Right ventricle myocardium inferior (tissue), 1 donor: Measurements from ENCODE around the gene RAB40A. TPM values are rescaled to one million over a fixed set of nuclear protein-coding genes. Genes with fewer than 3 reads are reported as not detected.
"Not testable (repeated sequence)": the region's sequence is repeated elsewhere in the genome, so short reads cannot be mapped to it uniquely, and the experiment has no call there.

Experiments
- ATAC-seq: fragments of 200-7000 bp; cut with Tn5 transposase; one replicate; pipeline ENCODE4 v1.9.1; 2020; ENCODE audit warnings: mild to moderate bottlenecking, moderate library complexity
- DNase-seq: peaks from one replicate; pipeline ENCODE4 v3.0.0; 2021; ENCODE audit errors: missing footprints
- intact Hi-C: fragments of 100-400 bp; cut with DNase I; formaldehyde crosslinking; loops from one replicate; pipeline ENCODE4 v1.11.0; 2022
- total RNA-seq: library from RNA; stranded (reverse); fragmentation: NEBNext Ultra II Directional; extraction: Animal tissue kit (Norgen Biotek cat#: 25700); gene quantifications from one replicate; pipeline ENCODE4 v1.2.1, GENCODE V29; 2021
- donor health status: DM: no; HTN: yes; CAD: no; lungs with severe emphysema.

Gene RAB40A
- total RNA-seq, 1 donor from 2014 or later, result not detected

GRCh38 chrX:103531002-103531401 is 11.7 kb upstream of the RAB40A start:
- intact Hi-C loops, result loop anchor here (5.0 to 10.0 kb wide), 3 partner anchors 94 to 291 kb away; partner anchors contain the start of genes PLP1 and TCEAL1
- no peak for ATAC-seq
- DNase-seq, result no peak

GRCh38 chrX:103530545-103530944 is 11.3 kb upstream of the RAB40A start:
- intact Hi-C loops, result loop anchor here (5.0 to 10.0 kb wide), 3 partner anchors 94 to 292 kb away; partner anchors contain the start of genes PLP1 and TCEAL1

GRCh38 chrX:103529550-103529949 is 10.3 kb upstream of the RAB40A start:
- DNase-seq (no peak), ATAC-seq (no peak)
- intact Hi-C loops, result no loop called here

More at GRCh38 chrX:103530545-103530944, 11.3 kb upstream of the RAB40A start:
- DNase-seq (no peak), ATAC-seq (no peak)

DNA sequence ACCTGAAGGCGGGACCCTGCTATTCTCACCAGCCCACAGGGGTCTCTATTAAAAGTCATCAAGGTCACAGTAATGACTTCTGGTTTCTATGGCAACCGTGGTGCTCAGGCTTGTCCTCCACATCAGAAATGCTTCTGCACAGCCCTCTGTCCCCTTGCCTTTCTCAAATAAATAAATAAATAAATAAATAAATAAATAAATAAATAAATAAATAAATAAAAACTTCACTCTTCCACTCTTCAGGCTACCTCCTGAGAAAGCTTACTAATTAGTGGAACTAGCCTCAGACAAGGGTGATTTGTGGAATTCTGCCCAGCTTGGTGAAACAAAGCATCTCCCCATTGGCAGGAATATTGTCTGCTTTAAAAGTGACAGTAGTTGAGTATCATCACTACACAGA is 5.5 kb upstream of the RAB40A start:
- intact Hi-C loops, result no loop called here
- ATAC-seq (no peak), DNase-seq (no peak)

- DNase-seq (no peak), ATAC-seq (no peak)
- intact Hi-C loops, result no loop called here
Measured at GRCh38 chrX:103523605-103524004, 4.3 kb upstream of the RAB40A start.

DNA sequence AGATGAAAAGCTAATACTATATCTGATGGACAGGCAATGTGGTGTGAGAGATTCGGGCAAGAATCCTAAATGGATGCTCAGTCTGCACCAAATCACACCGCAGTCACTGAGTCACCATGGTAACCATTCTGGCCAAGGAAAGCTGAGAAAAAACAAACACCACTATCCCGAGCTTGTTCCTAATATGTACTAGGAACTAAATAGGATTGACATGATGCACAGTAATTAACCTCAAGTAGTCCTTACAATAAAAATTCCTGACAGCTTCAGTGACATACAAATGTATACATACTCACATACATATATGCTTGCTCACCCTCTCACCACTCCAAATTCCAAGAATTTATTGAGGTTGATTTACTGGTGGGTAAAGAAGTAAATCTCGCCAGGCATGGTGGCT is 1.1 kb upstream of the RAB40A start:
- ATAC-seq (no peak), DNase-seq (no peak)
- intact Hi-C loops, result no loop called here

DNA sequence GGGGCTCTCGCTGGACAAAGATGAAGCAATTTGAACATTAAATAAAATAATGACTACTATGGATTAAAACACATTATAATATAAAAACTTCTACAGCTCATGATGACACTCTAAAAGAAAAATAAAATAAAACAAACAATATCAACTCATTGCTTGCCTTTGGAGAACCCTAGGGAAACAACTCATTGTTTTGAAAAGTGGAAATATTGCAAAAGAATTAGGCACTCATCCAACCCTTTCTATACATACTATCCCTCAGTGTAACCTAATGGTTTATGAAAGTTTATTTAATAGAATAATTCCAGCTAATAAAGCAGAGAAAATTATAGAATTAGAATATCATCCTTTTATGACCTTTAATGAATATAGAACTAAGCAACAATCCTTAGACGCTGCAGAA is 718 bp downstream of the RAB40A start:
- no peak for ATAC-seq

GRCh38 chrX:103517246-103517645 is 2.0 kb downstream of the RAB40A start:
- DNase-seq (no peak), ATAC-seq (no peak)
- intact Hi-C loops, result no loop called here

More for the DNA sequence above, 718 bp downstream of the RAB40A start:
- DNase-seq, result no peak
- intact Hi-C loops, result no loop called here

DNA sequence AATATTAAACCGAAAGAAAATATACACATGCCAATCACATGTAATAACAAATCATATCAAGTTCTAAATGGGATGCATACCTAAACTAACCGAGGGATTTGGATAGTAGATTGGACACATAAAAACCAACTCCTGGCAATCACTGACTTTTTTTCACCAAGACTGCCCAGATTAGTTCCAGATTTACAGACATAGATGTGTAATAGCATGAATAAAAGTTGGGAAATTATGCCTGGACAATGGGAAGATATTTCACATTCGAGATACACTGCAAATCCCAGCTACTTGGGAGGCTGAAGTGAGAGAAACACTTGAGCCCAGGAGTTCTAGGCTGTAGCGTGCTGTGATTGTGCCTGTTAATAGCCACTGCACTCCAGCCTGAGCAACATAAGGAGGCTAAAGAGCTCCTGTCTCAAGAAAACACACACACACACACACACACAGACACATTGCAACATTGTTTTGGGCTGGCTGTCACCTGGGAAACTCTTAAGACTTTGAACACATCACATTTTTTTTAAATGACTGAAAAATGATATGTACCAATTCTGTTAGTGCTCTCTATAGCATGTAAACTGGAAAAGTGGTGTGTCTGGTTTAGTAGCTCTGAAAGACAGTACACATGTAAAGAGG is 5.7 kb downstream of the RAB40A start:
- DNase-seq (no peak), ATAC-seq (no peak)
- intact Hi-C loops, result no loop called here

DNA sequence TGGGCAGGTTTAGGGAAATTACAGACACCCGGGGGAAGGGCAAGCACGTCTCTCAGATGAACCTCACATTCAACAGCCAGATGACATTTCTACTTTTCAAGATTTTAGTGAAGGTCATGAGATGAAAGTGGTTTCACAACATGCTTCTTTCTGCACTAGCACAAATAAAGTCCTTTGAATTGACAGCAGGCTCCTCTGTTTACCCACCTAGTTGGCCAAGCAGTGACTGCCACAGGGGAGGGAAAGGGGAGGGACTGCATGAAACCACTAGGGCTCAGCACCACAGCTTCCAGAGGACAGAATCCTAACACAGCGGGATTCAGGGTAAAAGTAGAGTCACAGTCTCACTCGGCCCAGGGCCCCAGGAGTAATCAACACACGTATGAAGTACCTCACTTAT is 6.2 kb downstream of the RAB40A start:
- ATAC-seq, result no peak
- intact Hi-C loops, result no loop called here
- no peak for DNase-seq

GRCh38 chrX:103510031-103510430 is 9.3 kb downstream of the RAB40A start:
- DNase-seq (no peak), ATAC-seq (no peak)
- intact Hi-C loops, result no loop called here

- ATAC-seq (no peak), DNase-seq (no peak)
- intact Hi-C loops, result no loop called here
Measured at GRCh38 chrX:103503853-103504207, 15.5 kb downstream of the RAB40A start.

- DNase-seq (no peak), ATAC-seq (no peak)
- intact Hi-C loops, result no loop called here
Measured at GRCh38 chrX:103503163-103503852, 16.0 kb downstream of the RAB40A start.

- no peak for ATAC-seq
- DNase-seq, result no peak
- intact Hi-C loops, result no loop called here
Measured at GRCh38 chrX:103498786-103499185, 20.5 kb downstream of the RAB40A start.

GRCh38 chrX:103495786-103496185 is 23.5 kb downstream of the RAB40A start:
- ATAC-seq, result no peak
- no peak for DNase-seq
- intact Hi-C loops, result no loop called here

DNA sequence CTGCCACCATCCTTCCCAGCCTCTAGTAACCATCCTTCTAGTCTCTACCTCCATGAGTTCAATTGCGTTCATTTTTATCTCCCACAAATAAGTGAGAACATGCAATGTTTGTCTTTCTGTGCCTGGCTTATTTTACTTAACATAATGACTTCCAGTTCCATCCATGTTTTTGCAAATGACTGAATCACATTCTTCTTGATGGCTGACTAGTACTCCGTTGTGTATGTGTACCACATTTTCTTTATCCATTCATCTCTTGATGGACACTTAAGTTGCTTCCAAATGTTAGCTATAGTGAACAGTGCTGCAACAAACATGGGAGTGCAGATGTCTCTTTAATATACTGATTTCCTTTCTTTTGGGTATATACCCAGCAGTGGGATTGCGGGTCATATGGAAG is 25.7 kb downstream of the RAB40A start:
- intact Hi-C loops, DNase-seq, ATAC-seq: not testable (repeated sequence)

- DNase-seq, ATAC-seq, intact Hi-C loops: not testable (repeated sequence)
Measured at GRCh38 chrX:103489733-103490132, 29.6 kb downstream of the RAB40A start.

GRCh38 chrX:103488794-103489193 is 30.5 kb downstream of the RAB40A start:
- DNase-seq, result no peak
- ATAC-seq, result no peak
- intact Hi-C loops, result no loop called here

GRCh38 chrX:103488332-103488731 is 31.0 kb downstream of the RAB40A start:
- intact Hi-C loops, result no loop called here
- DNase-seq, result no peak
- no peak for ATAC-seq

- ATAC-seq, result no peak
- intact Hi-C loops, result no loop called here
- no peak for DNase-seq
Measured at GRCh38 chrX:103483720-103484119, 35.6 kb downstream of the RAB40A start.
